WTC11 (cell line): ENCODE results near the gene TAF10. TPM values are rescaled to one million over a fixed set of nuclear protein-coding genes. Genes with fewer than 3 reads are reported as not detected.

ENCODE experiments used
- ATAC-seq: fragments of 200-7000 bp; cut with Tn5 transposase; 2 replicates; pipeline ENCODE4 v1.10.0; 2021; ENCODE audit warnings: mild to moderate bottlenecking, moderate library complexity
- CTCF ChIA-PET: fragments of 300-600 bp; sonication (Branson Sonifier 250); formaldehyde crosslinking; loops from one replicate; lab custom pipeline; 2021; ENCODE audit warnings: antibody characterized with exemption; lab: Charles Lee
- POLR2A ChIA-PET: fragments of 350-600 bp; sonication (Branson Sonifier 250); formaldehyde crosslinking; loops from one replicate; lab custom pipeline; 2021; ENCODE audit warnings: antibody characterized with exemption; lab: Charles Lee
- DNase-seq: peaks from one replicate; pipeline ENCODE4 v3.0.0; 2021; ENCODE audit warnings: low spot score
- H3K27ac Mint-ChIP-seq: 2 replicates; pipeline ENCODE4 v1.8.0; 2021; ENCODE audit warnings: mixed read lengths
- H3K27me3 Mint-ChIP-seq: 2 replicates; pipeline ENCODE4 v1.8.0; 2021; ENCODE audit warnings: low read depth, mild to moderate bottlenecking, moderate library complexity, mixed read lengths
- H3K36me3 Mint-ChIP-seq: 2 replicates; pipeline ENCODE4 v1.8.0; 2021; ENCODE audit warnings: mixed read lengths
- H3K4me1 Mint-ChIP-seq: 2 replicates; pipeline ENCODE4 v1.8.0; 2022; ENCODE audit warnings: mixed read lengths
- H3K4me3 Mint-ChIP-seq: 2 replicates; pipeline ENCODE4 v1.8.0; 2021; ENCODE audit warnings: mild to moderate bottlenecking, moderate library complexity, mixed read lengths
- H3K9me3 Mint-ChIP-seq: 2 replicates; pipeline ENCODE4 v1.8.0; 2021; ENCODE audit warnings: mixed read lengths
- CREB1 ChIP-seq: sonication (generic); formaldehyde crosslinking; IDR thresholded peaks from 2 replicates; pipeline ENCODE4 v1.8.0; 2023; ENCODE audit warnings: mild to moderate bottlenecking, missing genetic modification reagents
- CREM ChIP-seq: sonication (generic); formaldehyde crosslinking; IDR thresholded peaks from 2 replicates; pipeline ENCODE4 v1.8.1; 2022; ENCODE audit warnings: mild to moderate bottlenecking, missing genetic modification reagents, moderate library complexity
- ELF4 ChIP-seq: sonication (generic); formaldehyde crosslinking; IDR thresholded peaks from 2 replicates; pipeline ENCODE4 v1.8.1; 2022; ENCODE audit warnings: low read depth, mild to moderate bottlenecking, moderate library complexity, missing genetic modification reagents
- EMX1 ChIP-seq: fragments of 250-450 bp; sonication (Bioruptor Pico); IDR thresholded peaks from 2 replicates; pipeline ENCODE4 v1.8.0; 2021; ENCODE audit warnings: mild to moderate bottlenecking
- ESRRA ChIP-seq: sonication (generic); formaldehyde crosslinking; IDR thresholded peaks from 2 replicates; pipeline ENCODE4 v1.8.1; 2022; ENCODE audit warnings: mild to moderate bottlenecking, missing genetic modification reagents, borderline replicate concordance
- ETV6 ChIP-seq: sonication (generic); formaldehyde crosslinking; IDR thresholded peaks from 2 replicates; pipeline ENCODE4 v1.8.1; 2022; ENCODE audit warnings: mild to moderate bottlenecking, missing genetic modification reagents
- FOXK1 ChIP-seq: sonication (generic); formaldehyde crosslinking; IDR thresholded peaks from 2 replicates; pipeline ENCODE4 v1.8.0; 2022; ENCODE audit warnings: mild to moderate bottlenecking, moderate library complexity, missing genetic modification reagents
- JUN ChIP-seq: sonication (generic); formaldehyde crosslinking; IDR thresholded peaks from 2 replicates; pipeline ENCODE4 v1.8.0; 2023; ENCODE audit warnings: mild to moderate bottlenecking, missing genetic modification reagents
- NR1H2 ChIP-seq: sonication (generic); formaldehyde crosslinking; IDR thresholded peaks from 2 replicates; pipeline ENCODE4 v1.9.0; 2021; ENCODE audit warnings: mild to moderate bottlenecking, moderate library complexity, missing genetic modification reagents
- RELA ChIP-seq: sonication (generic); formaldehyde crosslinking; IDR thresholded peaks from 2 replicates; pipeline ENCODE4 v1.8.1; 2022; ENCODE audit warnings: missing genetic modification reagents, mild to moderate bottlenecking, borderline replicate concordance
- ZNF121 ChIP-seq: sonication (generic); formaldehyde crosslinking; IDR thresholded peaks from 2 replicates; pipeline ENCODE4 v1.8.0; 2023; ENCODE audit warnings: missing genetic modification reagents
- ZNF416 ChIP-seq: fragments of 250-450 bp; sonication (Bioruptor Pico); IDR thresholded peaks from 2 replicates; pipeline ENCODE4 v1.9.0; 2021; ENCODE audit warnings: mild to moderate bottlenecking, inconsistent platforms
- total RNA-seq: library from RNA; stranded (reverse); gene quantifications from 3 replicates; pipeline ENCODE4 v1.2.3, GENCODE V29; 2021
- TF ChIP-seq, protein P1 (sequence below): sonication (generic); formaldehyde crosslinking; IDR thresholded peaks from 2 replicates; pipeline ENCODE4 v1.8.0; 2022; ENCODE audit warnings: missing genetic modification reagents
- TF ChIP-seq, protein P2 (sequence below): fragments of 250-450 bp; sonication (Bioruptor Pico); IDR thresholded peaks from 2 replicates; pipeline ENCODE4 v1.9.0; 2021; ENCODE audit warnings: mild to moderate bottlenecking
- TF ChIP-seq, protein P3 (sequence below): fragments of 250-450 bp; sonication (Bioruptor Pico); IDR thresholded peaks from 2 replicates; pipeline ENCODE4 v2.1.2; 2022; ENCODE audit warnings: mild to moderate bottlenecking, moderate library complexity
- TF ChIP-seq, protein P4 (sequence below): sonication (generic); formaldehyde crosslinking; conservative IDR thresholded peaks from 2 replicates; pipeline ENCODE4 v1.8.1; 2023; ENCODE audit warnings: mild to moderate bottlenecking, low read depth, missing genetic modification reagents, moderate library complexity
- TF ChIP-seq, protein P5 (sequence below): sonication (generic); formaldehyde crosslinking; IDR thresholded peaks from 2 replicates; pipeline ENCODE4 v1.8.1; 2023; ENCODE audit warnings: mild to moderate bottlenecking, missing genetic modification reagents
- TF ChIP-seq, protein P6 (sequence below): sonication (generic); formaldehyde crosslinking; IDR thresholded peaks from 2 replicates; pipeline ENCODE4 v1.8.0; 2022; ENCODE audit warnings: mild to moderate bottlenecking, missing genetic modification reagents
- TF ChIP-seq, protein P7 (sequence below): fragments of 250-450 bp; sonication (Bioruptor Pico); conservative IDR thresholded peaks from 2 replicates; pipeline ENCODE4 v1.9.0; 2021; ENCODE audit warnings: mild to moderate bottlenecking

The TAF10 gene
- total RNA-seq, 1 experiment from 2014 or later = 165 TPM

DNA sequence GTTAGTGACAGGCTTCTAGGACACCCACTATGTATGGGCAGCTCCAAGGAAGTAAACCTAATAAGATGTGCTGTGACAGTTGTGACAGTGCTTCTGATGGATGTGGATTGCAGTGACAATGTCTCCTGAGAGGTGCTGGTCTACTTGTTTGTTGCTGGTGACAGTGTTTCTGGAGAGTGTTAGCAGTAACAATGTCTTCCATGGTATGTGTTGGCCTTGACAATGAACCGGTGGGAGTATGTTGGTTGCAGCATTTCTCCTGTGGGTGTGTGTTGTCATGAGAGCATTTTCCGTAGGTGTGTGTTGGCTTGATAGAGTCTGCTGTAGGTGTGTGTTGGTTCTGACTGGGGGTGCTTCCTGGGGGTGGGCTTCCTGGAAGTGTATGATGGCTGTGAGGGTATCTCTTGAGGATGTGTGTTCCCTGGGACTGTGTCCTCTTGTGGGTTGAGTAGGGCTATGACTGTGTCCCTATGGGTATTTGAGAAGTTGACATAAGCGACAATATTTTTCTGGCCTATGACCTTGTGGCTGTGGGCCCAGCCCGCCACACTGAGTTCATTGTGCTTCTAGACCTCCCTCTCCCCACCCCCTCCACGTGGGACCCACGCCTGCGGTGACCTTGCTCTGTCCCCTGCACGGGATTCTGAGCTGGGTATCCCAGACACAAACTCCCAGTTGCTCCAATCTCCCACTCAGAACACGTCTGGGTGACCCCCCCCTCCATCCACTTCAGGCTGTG, 42.4 kb upstream of the TAF10 start:
- DNase-seq (no peak), ATAC-seq (no peak)
- TF ChIP-seq CREB1 (CRISPR knock-in tag) (no peak), ETV6 (CRISPR knock-in tag) (no peak), ZNF416 (CRISPR knock-in tag) (no peak), ZNF121 (CRISPR knock-in tag) (no peak), RELA (CRISPR knock-in tag) (no peak), JUN (CRISPR knock-in tag) (no peak), FOXK1 (CRISPR knock-in tag) (no peak), CREM (CRISPR knock-in tag) (no peak), EMX1 (no peak), ESRRA (CRISPR knock-in tag) (no peak), NR1H2 (CRISPR knock-in tag) (no peak), ELF4 (CRISPR knock-in tag) (no peak)
- TF ChIP-seq, protein P1, sequence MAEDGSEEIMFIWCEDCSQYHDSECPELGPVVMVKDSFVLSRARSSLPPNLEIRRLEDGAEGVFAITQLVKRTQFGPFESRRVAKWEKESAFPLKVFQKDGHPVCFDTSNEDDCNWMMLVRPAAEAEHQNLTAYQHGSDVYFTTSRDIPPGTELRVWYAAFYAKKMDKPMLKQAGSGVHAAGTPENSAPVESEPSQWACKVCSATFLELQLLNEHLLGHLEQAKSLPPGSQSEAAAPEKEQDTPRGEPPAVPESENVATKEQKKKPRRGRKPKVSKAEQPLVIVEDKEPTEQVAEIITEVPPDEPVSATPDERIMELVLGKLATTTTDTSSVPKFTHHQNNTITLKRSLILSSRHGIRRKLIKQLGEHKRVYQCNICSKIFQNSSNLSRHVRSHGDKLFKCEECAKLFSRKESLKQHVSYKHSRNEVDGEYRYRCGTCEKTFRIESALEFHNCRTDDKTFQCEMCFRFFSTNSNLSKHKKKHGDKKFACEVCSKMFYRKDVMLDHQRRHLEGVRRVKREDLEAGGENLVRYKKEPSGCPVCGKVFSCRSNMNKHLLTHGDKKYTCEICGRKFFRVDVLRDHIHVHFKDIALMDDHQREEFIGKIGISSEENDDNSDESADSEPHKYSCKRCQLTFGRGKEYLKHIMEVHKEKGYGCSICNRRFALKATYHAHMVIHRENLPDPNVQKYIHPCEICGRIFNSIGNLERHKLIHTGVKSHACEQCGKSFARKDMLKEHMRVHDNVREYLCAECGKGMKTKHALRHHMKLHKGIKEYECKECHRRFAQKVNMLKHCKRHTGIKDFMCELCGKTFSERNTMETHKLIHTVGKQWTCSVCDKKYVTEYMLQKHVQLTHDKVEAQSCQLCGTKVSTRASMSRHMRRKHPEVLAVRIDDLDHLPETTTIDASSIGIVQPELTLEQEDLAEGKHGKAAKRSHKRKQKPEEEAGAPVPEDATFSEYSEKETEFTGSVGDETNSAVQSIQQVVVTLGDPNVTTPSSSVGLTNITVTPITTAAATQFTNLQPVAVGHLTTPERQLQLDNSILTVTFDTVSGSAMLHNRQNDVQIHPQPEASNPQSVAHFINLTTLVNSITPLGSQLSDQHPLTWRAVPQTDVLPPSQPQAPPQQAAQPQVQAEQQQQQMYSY (CRISPR knock-in tag) = no peak
- TF ChIP-seq, protein P2, sequence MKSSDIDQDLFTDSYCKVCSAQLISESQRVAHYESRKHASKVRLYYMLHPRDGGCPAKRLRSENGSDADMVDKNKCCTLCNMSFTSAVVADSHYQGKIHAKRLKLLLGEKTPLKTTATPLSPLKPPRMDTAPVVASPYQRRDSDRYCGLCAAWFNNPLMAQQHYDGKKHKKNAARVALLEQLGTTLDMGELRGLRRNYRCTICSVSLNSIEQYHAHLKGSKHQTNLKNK (CRISPR knock-in tag) = no peak
- TF ChIP-seq, protein P3, sequence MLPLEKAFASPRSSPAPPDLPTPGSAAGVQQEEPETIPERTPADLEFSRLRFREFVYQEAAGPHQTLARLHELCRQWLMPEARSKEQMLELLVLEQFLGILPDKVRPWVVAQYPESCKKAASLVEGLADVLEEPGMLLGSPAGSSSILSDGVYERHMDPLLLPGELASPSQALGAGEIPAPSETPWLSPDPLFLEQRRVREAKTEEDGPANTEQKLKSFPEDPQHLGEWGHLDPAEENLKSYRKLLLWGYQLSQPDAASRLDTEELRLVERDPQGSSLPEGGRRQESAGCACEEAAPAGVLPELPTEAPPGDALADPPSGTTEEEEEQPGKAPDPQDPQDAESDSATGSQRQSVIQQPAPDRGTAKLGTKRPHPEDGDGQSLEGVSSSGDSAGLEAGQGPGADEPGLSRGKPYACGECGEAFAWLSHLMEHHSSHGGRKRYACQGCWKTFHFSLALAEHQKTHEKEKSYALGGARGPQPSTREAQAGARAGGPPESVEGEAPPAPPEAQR = no peak
- TF ChIP-seq, protein P4, sequence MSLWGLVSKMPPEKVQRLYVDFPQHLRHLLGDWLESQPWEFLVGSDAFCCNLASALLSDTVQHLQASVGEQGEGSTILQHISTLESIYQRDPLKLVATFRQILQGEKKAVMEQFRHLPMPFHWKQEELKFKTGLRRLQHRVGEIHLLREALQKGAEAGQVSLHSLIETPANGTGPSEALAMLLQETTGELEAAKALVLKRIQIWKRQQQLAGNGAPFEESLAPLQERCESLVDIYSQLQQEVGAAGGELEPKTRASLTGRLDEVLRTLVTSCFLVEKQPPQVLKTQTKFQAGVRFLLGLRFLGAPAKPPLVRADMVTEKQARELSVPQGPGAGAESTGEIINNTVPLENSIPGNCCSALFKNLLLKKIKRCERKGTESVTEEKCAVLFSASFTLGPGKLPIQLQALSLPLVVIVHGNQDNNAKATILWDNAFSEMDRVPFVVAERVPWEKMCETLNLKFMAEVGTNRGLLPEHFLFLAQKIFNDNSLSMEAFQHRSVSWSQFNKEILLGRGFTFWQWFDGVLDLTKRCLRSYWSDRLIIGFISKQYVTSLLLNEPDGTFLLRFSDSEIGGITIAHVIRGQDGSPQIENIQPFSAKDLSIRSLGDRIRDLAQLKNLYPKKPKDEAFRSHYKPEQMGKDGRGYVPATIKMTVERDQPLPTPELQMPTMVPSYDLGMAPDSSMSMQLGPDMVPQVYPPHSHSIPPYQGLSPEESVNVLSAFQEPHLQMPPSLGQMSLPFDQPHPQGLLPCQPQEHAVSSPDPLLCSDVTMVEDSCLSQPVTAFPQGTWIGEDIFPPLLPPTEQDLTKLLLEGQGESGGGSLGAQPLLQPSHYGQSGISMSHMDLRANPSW = no peak
- TF ChIP-seq, protein P5, sequence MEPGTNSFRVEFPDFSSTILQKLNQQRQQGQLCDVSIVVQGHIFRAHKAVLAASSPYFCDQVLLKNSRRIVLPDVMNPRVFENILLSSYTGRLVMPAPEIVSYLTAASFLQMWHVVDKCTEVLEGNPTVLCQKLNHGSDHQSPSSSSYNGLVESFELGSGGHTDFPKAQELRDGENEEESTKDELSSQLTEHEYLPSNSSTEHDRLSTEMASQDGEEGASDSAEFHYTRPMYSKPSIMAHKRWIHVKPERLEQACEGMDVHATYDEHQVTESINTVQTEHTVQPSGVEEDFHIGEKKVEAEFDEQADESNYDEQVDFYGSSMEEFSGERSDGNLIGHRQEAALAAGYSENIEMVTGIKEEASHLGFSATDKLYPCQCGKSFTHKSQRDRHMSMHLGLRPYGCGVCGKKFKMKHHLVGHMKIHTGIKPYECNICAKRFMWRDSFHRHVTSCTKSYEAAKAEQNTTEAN (CRISPR knock-in tag) = no peak
- TF ChIP-seq, protein P6, sequence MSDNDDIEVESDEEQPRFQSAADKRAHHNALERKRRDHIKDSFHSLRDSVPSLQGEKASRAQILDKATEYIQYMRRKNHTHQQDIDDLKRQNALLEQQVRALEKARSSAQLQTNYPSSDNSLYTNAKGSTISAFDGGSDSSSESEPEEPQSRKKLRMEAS (CRISPR knock-in tag) = no peak
- TF ChIP-seq, protein P7, sequence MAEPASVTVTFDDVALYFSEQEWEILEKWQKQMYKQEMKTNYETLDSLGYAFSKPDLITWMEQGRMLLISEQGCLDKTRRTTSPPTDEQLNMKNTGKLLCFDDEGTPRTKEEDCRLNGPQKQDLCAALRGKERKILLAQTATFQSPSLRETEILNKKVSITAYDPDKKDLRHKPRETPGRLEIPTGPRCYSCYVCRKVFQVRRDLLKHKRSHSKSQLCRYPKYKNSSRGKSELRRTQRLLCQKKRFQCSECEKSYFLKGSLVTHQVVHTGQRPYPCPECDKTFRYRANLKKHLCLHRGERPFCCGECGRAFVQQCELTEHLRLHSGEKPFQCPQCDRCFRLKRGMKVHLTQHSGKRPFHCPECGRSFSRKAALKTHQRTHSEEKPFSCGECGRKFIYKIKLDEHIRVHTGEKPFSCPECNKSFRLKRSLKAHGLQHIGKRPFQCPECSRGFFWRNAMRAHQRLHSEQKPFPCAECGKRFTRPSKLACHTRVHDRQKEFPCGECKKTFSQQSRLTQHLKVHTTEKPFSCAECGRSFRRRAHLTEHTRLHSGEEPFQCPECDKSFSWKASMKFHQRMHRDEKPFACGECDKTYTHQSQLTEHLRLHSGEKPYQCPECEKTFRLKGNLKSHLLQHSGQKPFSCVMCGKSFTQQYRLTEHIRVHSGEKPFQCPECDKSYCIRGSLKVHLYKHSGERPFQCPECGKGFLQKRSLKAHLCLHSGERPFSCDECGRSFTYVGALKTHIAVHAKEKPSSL (CRISPR knock-in tag) = no peak
- no peaks in the 10 kb centered on the region for H3K9me3 Mint-ChIP-seq
- H3K4me1 Mint-ChIP-seq = peaks cover 11% of the 10 kb centered on the region
- H3K27me3 Mint-ChIP-seq = peaks cover 19% of the 10 kb centered on the region
- no peaks in the 10 kb centered on the region for H3K36me3 Mint-ChIP-seq
- CTCF ChIA-PET = no interaction called here
- no peak overlapping the region for H3K4me3 Mint-ChIP-seq
- no peak overlapping the region for H3K27ac Mint-ChIP-seq
- POLR2A ChIA-PET = interaction anchor here (0.6 kb wide), 1 partner anchor 26 kb away, joined by 3 read pairs; no protein-coding TSS in a partner anchor
